ENCODE measurements around the gene DTHD1.

- TF ChIP-seq CTCF (IDR thresholded peaks at IDR 0.05; ENCODE audit: control extremely low read depth in 1 of 3, insufficient read depth in 1 of 3, low read depth in 1 of 3, low read length in 3 of 3) (no peak), JUND (IDR thresholded peaks at IDR 0.05; ENCODE audit: low read length) (no peak), TAF1 (IDR thresholded peaks at IDR 0.05; ENCODE audit: low read depth, low read length) (no peak), POLR2A (IDR thresholded peaks at IDR 0.05; ENCODE audit: control extremely low read depth in 1 of 2, low read depth in 2 of 2, low read length in 2 of 2) (no peak)
Measured at GRCh38 chr4:36288731-36289426, 7.5 kb downstream of the DTHD1 start.
